Measurements from ENCODE around the gene RNF17.

- no peak for TF ChIP-seq CTCF (conservative IDR thresholded peaks at IDR 0.05 in 1 of 2, IDR thresholded peaks at IDR 0.05 in 1 of 2; ENCODE audit: extremely low read depth in 1 of 2, insufficient read depth in 1 of 2, low read depth in 1 of 2, low read length in 2 of 2)
- TF ChIP-seq EZH2 (IDR thresholded peaks at IDR 0.05; ENCODE audit: borderline replicate concordance, low read length), result no peak
Measured at GRCh38 chr13:24723206-24723605, 40.8 kb upstream of the RNF17 start.
